Glutamatergic neuron (in vitro differentiated cells): ENCODE measurements around the gene LYL1. TPM values are rescaled to one million over a fixed set of nuclear protein-coding genes. Genes with fewer than 3 reads are reported as not detected.

Source experiments
- DNase-seq: peaks from one replicate; pipeline ENCODE4 v3.0.0; 2022
- H3K27ac Mint-ChIP-seq: one replicate; pipeline ENCODE4 v1.8.0; 2020; ENCODE audit warnings: mild to moderate bottlenecking, mixed read lengths, inconsistent platforms; ENCODE audit not compliant: unreplicated experiment
- H3K27me3 Mint-ChIP-seq: one replicate; pipeline ENCODE4 v1.8.0; 2020; ENCODE audit warnings: mild to moderate bottlenecking, moderate library complexity, mixed read lengths, inconsistent platforms; ENCODE audit not compliant: unreplicated experiment
- H3K36me3 Mint-ChIP-seq: one replicate; pipeline ENCODE4 v1.8.0; 2020; ENCODE audit warnings: mild to moderate bottlenecking, mixed read lengths, inconsistent platforms; ENCODE audit not compliant: unreplicated experiment
- H3K4me1 Mint-ChIP-seq: one replicate; pipeline ENCODE4 v1.8.0; 2020; ENCODE audit warnings: mild to moderate bottlenecking, low read depth, mixed read lengths, inconsistent platforms; ENCODE audit not compliant: unreplicated experiment
- H3K4me3 Mint-ChIP-seq: one replicate; pipeline ENCODE4 v1.8.0; 2020; ENCODE audit warnings: mild to moderate bottlenecking, mixed read lengths, inconsistent platforms; ENCODE audit not compliant: unreplicated experiment
- H3K9me3 Mint-ChIP-seq: one replicate; pipeline ENCODE4 v1.8.0; 2020; ENCODE audit warnings: mild to moderate bottlenecking, moderate library complexity, mixed read lengths, inconsistent platforms; ENCODE audit not compliant: unreplicated experiment
- total RNA-seq: library from RNA; stranded (reverse); fragmentation: NEBNext Ultra II Directional; extraction: Animal tissue kit (Norgen Biotek cat#: 25700); gene quantifications from one replicate; pipeline ENCODE4 v1.2.1, GENCODE V29; 2021; ENCODE audit not compliant: unreplicated experiment
- TF ChIP-seq, protein P1 (sequence below): fragments of 200-600 bp; sonication (generic); IDR thresholded peaks from one replicate; pipeline ENCODE4 v1.5.0; 2021; ENCODE audit not compliant: partially characterized antibody, unreplicated experiment

Gene LYL1
- total RNA-seq, 1 donor from 2014 or later = 1.3 TPM

DNA sequence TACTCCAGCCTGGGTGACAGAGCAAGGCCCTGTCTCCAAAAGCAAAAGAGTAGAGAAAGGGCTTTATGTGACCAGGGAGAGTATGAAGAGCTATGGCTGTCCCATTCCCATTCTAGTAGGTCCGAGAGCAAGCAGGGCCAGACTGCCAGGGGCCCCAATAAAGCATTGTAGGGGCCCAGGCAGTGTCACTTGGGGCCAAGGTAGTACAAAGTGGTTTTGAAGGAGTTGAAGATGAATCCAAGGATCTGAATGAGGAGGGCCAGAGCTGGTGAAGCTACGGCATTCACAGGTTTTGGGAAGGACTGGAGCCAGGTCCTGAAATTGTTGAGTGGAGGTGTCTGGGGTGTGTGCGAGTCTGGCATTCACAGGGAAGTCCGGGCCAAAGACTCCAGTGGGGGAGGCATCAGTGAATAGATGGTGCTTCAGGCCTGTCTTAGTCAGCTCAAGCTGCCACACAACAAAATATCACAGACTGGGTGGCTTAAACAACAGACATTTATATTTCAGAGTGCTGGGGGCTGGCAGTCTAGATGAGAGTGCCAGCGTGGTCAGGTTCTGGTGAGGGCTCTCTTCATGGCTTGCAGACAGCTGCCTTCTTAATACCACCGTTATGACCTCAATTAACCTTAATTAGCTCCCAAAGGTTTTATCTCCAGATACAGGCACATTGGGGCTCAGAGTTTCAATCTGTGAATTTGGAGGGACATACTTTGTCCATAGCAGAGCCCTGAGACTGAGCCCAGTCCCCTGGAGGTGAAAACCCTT is 25.3 kb upstream of the LYL1 start:
- TF ChIP-seq, protein P1, sequence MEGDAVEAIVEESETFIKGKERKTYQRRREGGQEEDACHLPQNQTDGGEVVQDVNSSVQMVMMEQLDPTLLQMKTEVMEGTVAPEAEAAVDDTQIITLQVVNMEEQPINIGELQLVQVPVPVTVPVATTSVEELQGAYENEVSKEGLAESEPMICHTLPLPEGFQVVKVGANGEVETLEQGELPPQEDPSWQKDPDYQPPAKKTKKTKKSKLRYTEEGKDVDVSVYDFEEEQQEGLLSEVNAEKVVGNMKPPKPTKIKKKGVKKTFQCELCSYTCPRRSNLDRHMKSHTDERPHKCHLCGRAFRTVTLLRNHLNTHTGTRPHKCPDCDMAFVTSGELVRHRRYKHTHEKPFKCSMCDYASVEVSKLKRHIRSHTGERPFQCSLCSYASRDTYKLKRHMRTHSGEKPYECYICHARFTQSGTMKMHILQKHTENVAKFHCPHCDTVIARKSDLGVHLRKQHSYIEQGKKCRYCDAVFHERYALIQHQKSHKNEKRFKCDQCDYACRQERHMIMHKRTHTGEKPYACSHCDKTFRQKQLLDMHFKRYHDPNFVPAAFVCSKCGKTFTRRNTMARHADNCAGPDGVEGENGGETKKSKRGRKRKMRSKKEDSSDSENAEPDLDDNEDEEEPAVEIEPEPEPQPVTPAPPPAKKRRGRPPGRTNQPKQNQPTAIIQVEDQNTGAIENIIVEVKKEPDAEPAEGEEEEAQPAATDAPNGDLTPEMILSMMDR = no peak
- Mint-ChIP-seq H3K36me3 (no peaks in the 10 kb centered on the region), H3K4me3 (no peak overlapping the region), H3K4me1 (no peaks in the 10 kb centered on the region), H3K27ac (no peak overlapping the region), H3K9me3 (peaks cover 1% of the 10 kb centered on the region), H3K27me3 (no peaks in the 10 kb centered on the region)
- DNase-seq = no peak

GRCh38 chr19:13127051-13127450 is 24.4 kb upstream of the LYL1 start:
- peaks cover 3% of the 10 kb centered on the region for H3K4me1 Mint-ChIP-seq
- no peak for DNase-seq
- no peaks in the 10 kb centered on the region for H3K27me3 Mint-ChIP-seq
- no peaks in the 10 kb centered on the region for H3K36me3 Mint-ChIP-seq
- H3K27ac Mint-ChIP-seq = no peak overlapping the region
- no peak overlapping the region for H3K4me3 Mint-ChIP-seq
- TF ChIP-seq, protein P1 = no peak
- peaks cover 5% of the 10 kb centered on the region for H3K9me3 Mint-ChIP-seq

GRCh38 chr19:13122980-13123957 is 20.6 kb upstream of the LYL1 start:
- Mint-ChIP-seq H3K4me1 (peaks cover 11% of the 10 kb centered on the region), H3K9me3 (peaks cover 5% of the 10 kb centered on the region), H3K4me3 (no peak overlapping the region), H3K27ac (no peak overlapping the region), H3K27me3 (peaks cover 7% of the 10 kb centered on the region), H3K36me3 (no peaks in the 10 kb centered on the region)
- DNase-seq = no peak
- TF ChIP-seq, protein P1 = no peak

DNA sequence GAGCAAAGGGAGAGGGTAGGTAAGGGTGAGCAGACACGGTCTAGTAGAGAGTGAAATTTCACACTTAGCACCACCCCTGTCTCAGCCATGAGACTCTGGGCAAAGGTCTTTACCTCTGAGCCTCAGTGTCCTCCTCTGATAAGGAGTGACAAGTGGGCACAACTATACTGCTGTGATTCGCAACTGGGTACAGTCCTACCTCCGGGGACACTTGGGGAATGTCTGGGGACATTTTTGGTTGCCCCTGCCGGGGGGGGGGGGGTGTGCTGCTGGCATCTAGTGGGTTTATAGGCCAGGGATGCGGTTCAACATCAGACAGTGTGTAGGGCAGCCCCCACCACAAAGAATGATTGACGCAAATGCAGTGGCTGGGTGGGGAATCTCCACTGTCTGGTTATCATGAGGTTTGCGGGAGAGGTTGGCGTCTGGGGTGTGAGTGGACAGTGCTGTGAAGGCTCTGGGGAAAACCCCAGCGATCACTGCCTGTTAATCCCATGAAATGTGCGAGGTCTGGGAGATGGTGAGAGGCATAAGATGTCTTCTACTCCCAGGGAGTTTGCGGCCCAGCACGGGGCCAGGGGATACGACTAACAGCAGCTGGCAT is 19.7 kb upstream of the LYL1 start:
- Mint-ChIP-seq H3K9me3 (peaks cover 8% of the 10 kb centered on the region), H3K4me3 (no peak overlapping the region), H3K4me1 (peaks cover 11% of the 10 kb centered on the region), H3K27me3 (peaks cover 8% of the 10 kb centered on the region), H3K36me3 (no peaks in the 10 kb centered on the region), H3K27ac (no peak overlapping the region)
- no peak for DNase-seq
- TF ChIP-seq, protein P1 = no peak
